SH-SY5Y (cell line): Measurements from ENCODE around the gene PADI4.

Experiments
- GATA2 ChIP-seq: IDR thresholded peaks from 2 replicates; pipeline ENCODE4 v1.6.1; 2011; ENCODE audit warnings: mild to moderate bottlenecking, low read depth, low read length
- GATA3 ChIP-seq: IDR thresholded peaks from 2 replicates; pipeline ENCODE4 v1.6.1; 2011; ENCODE audit warnings: low read depth, mild to moderate bottlenecking, low read length, moderate library complexity

- TF ChIP-seq GATA2 (no peak), GATA3 (no peak)
Measured at GRCh38 chr1:17295292-17295691, 12.7 kb upstream of the PADI4 start.
